ENCODE results near the gene NOS1AP.

NOS1AP gene

GRCh38 chr1:162175379-162176081 is 106.0 kb downstream of the NOS1AP start:
- H3K4me3 ChIP-seq (ENCODE audit: low read depth, low read length): no peak overlapping the region
- DNase-seq (ENCODE audit: low read depth): no peak
- TF ChIP-seq CTCF (IDR thresholded peaks at IDR 0.05; ENCODE audit: insufficient read depth, low read depth, low read length, missing control alignments): no peak

- H3K4me3 ChIP-seq (ENCODE audit: low read depth, low read length): no peak overlapping the region
- no peak for TF ChIP-seq CTCF (IDR thresholded peaks at IDR 0.05; ENCODE audit: insufficient read depth, low read depth, low read length, missing control alignments)
- no peak for DNase-seq (ENCODE audit: low read depth)
These were observed 107.6 kb downstream of the NOS1AP start for GRCh38 chr1:162177126-162177525.

- TF ChIP-seq CTCF (IDR thresholded peaks at IDR 0.05; ENCODE audit: insufficient read depth, low read depth, low read length, missing control alignments): no peak
- DNase-seq (ENCODE audit: low read depth): no peak
- no peak overlapping the region for H3K4me3 ChIP-seq (ENCODE audit: low read depth, low read length)
These were observed 108.9 kb downstream of the NOS1AP start for GRCh38 chr1:162178432-162178831.

- no peak for DNase-seq (ENCODE audit: low read depth)
- TF ChIP-seq CTCF (IDR thresholded peaks at IDR 0.05; ENCODE audit: insufficient read depth, low read depth, low read length, missing control alignments): no peak
- H3K4me3 ChIP-seq (ENCODE audit: low read depth, low read length): no peak overlapping the region
These were observed 109.6 kb downstream of the NOS1AP start for GRCh38 chr1:162179121-162179520.

- DNase-seq (ENCODE audit: low read depth): no peak
- TF ChIP-seq CTCF (IDR thresholded peaks at IDR 0.05; ENCODE audit: insufficient read depth, low read depth, low read length, missing control alignments): no peak
These were observed 111.3 kb downstream of the NOS1AP start for GRCh38 chr1:162180813-162181212.

GRCh38 chr1:162182090-162182489 is 112.6 kb downstream of the NOS1AP start:
- no peak for TF ChIP-seq CTCF (IDR thresholded peaks at IDR 0.05; ENCODE audit: insufficient read depth, low read depth, low read length, missing control alignments)
- no peak overlapping the region for H3K4me3 ChIP-seq (ENCODE audit: low read depth, low read length)

More at GRCh38 chr1:162180813-162181212, 111.3 kb downstream of the NOS1AP start:
- H3K4me3 ChIP-seq (ENCODE audit: low read depth, low read length): no peak overlapping the region

More at GRCh38 chr1:162182090-162182489, 112.6 kb downstream of the NOS1AP start:
- DNase-seq (ENCODE audit: low read depth): no peak

Data from GM12865 (cell line).